ENCODE results near the gene SRMS. TPM values are rescaled to one million over a fixed set of nuclear protein-coding genes. Genes with fewer than 3 reads are reported as not detected.

Gene SRMS
- total RNA-seq, 1 donor: not detected

DNA sequence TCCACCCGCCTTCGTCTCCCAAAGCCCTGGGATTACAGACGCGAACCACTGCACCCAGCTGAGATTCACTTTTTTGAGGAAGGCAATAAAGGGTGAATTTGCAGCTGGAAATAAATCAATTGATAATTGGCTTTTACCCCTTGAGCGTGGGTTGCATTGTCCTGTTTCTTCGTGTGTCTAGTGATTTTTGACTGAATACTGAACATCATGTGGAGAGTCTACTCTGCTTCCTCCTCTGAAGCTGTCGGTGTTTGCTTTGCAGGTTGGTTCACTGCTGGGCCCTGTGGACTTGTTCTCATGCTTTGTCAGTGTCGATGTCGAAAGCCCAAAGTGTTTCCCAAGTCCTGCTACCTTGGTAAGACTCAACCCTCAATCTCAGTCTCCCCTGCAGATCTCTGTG, 42.9 kb downstream of the SRMS start:
- Histone ChIP-seq H3K9me3 (ENCODE audit: low read depth, low read length) (no peaks in the 10 kb centered on the region), H3K4me1 (ENCODE audit: insufficient read depth, low read length) (no peaks in the 10 kb centered on the region), H3K4me3 (ENCODE audit: low read length) (no peak overlapping the region), H3K27me3 (ENCODE audit: insufficient read depth, low read length) (peaks cover 4% of the 10 kb centered on the region)

DNA sequence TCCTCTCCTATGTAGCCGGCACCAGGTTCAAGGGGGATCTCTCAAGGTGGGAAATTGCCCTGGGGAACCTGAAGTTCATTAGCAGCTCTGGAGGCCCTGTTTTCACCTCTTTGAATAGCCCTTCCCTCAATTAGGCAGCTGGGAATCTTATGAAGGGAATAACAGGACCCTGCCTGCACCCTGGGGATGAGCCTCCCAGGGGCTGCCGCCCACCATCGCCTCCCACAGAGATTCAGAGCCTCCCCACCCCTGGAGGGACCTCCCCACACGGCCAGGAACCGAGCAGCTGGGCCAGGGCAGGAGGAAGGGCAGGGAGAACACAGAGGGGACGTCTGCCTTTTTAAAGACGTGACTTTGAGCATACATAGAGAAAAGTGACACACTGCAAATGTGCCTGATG, 44.0 kb downstream of the SRMS start:
- Histone ChIP-seq H3K27me3 (ENCODE audit: insufficient read depth, low read length) (peaks cover 7% of the 10 kb centered on the region), H3K4me3 (ENCODE audit: low read length) (no peak overlapping the region)

DNA sequence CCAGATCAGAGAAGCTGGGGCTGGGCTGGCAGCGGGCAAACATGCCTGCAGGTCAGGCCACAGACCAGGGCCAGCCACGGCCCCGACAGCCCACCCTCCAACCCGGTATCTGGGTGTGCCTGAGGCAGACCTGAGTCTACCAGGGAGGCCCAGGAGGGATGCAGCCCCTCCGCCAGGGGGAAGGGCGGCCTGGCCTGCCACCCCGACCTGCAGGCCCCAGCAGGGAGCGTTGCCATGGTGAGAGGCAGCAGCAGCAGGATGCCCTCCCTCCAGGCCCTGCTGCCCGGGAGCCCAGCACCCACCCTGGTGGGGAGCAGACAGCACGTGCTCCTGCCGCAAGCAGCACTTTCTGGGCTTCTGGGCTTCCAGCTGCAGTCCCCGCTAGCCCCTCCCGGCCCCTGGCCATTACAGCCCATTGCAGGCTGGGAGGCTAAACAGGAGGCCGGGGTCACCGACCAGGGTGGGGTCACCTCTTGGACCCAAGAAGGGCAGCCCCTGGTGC, 44.8 kb downstream of the SRMS start:
- Histone ChIP-seq H3K4me1 (ENCODE audit: insufficient read depth, low read length) (peaks cover 3% of the 10 kb centered on the region), H3K9me3 (ENCODE audit: low read depth, low read length) (no peaks in the 10 kb centered on the region), H3K4me3 (ENCODE audit: low read length) (no peak overlapping the region), H3K27me3 (ENCODE audit: insufficient read depth, low read length) (peaks cover 14% of the 10 kb centered on the region)

More for the DNA sequence above, 44.0 kb downstream of the SRMS start:
- Histone ChIP-seq H3K9me3 (ENCODE audit: low read depth, low read length) (no peaks in the 10 kb centered on the region), H3K4me1 (ENCODE audit: insufficient read depth, low read length) (peaks cover 3% of the 10 kb centered on the region)

DNA sequence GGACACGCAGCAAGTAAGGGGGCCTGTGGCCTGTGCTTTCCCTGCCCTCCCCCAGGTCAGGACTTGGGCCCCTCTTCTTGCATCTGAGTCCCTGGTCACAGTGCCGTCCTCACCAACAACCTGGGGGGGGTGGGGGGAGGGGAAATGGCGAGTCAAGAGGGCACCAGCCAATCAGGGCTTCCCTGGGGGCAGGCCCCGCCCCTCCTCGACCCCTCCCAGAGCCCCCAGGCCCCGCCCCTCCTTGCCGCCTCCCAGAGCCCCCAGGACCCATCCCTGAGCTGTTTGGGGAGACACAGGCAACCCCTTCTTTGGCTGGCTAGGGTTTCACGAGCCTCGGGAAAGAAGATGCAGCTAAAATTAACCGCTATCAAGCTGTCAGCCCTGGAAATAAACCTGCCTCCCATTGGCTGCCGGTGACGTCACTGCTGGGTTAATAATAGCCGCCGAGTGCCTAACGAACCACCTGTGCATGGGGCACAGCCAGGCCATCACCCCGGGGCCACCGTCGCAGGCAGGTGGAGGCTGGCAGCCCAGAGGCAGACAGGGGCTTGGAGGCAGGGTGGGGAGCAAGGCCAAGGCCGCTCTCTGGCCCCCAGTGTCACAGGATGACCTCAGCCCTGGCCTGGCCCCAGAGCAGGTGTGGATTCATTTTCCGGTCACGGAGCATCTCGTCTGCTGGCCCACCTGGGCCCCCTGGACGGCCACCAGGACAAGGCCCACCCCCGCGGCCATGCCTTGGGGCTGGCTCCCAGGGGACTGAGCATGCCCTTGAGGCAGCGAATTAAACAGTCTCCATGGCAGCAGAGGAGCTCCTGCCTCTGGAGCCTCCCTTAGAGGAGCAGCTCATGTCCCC, 45.5 kb downstream of the SRMS start:
- no peak overlapping the region for H3K4me3 ChIP-seq (ENCODE audit: low read length)
- peaks cover 19% of the 10 kb centered on the region for H3K27me3 ChIP-seq (ENCODE audit: insufficient read depth, low read length)
- peaks cover 3% of the 10 kb centered on the region for H3K4me1 ChIP-seq (ENCODE audit: insufficient read depth, low read length)
- no peaks in the 10 kb centered on the region for H3K9me3 ChIP-seq (ENCODE audit: low read depth, low read length)

DNA sequence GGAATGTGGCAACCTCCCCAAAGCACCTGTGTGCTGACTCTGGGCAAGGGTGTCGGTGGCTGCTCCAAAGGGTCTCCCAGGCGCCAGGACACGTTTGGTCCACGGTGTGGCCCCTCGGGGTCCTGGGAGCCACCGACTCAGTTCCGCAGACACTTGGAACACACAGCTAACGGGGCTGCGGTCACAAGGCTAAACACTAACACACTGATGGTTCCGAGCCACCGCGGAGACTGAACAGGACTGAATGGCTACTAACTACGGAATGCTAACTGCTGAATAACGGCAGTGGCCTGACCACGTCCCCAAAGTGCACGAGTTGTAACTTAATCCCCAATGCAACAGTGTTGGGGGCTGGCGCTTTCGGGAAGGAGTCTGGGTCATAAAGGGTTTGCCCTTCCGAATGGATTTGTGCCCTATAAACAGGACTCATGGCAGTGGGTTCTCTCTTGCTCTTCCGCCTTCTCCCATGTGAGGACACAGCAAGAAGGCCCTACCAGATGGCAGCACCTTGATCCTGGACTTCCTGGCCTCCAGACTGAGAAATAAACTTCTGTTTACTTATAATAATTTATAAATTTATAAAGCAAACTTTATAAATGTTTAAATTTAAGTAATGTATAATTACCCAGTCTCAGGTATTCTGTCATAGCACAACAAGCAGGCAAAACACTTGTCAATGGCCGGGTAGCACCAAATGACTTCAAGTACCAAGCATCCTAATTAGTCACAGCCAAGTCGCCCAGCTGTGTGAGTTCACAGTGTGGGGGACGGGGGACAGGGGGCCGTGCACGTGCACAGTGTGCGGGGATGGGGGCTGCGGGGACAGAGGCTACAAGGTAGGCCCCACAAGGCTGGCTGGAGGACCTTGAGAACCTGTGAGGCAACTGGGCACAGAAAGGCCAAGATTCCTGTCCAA, 46.4 kb downstream of the SRMS start:
- H3K27me3 ChIP-seq (ENCODE audit: insufficient read depth, low read length): peaks cover 23% of the 10 kb centered on the region
- H3K4me1 ChIP-seq (ENCODE audit: insufficient read depth, low read length): peaks cover 9% of the 10 kb centered on the region
- H3K4me3 ChIP-seq (ENCODE audit: low read length): no peak overlapping the region
- H3K9me3 ChIP-seq (ENCODE audit: low read depth, low read length): no peaks in the 10 kb centered on the region

DNA sequence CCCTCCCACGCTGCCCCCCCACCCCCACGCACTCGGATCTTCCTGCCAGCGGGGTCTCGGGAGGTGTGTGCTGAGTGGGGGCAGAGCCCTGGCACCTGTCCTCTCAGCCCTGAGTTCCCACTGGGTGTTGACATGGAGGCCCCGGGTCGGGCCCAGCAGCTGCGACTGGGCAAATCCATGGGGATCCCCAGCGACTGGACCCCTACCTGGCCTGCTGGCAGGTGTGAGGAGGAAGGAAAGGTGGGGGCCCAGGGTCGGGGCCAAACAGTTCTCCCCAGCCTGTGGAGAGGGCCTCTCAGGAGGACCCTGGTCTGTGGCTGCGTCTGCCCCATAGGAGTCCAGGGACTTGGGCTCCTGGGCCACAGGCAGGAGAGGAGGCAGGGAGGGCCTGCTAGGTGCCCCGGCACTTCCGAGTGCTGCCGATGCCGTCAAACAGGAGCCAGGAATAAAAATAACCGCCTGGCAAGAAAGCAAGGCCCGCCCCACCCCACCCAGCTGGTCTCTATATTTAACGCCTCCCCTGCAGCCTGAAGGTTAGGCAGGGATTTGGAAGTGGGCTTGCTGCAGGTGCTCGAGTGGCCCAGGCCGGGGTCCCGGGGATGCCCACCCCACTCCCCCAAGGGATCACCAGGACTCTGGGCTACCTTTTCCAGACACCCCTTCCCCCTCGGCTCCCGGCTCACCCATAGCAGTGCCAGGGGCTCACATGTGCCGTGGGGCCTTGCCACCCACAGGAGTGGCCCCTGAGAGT, 47.2 kb downstream of the SRMS start:
- Histone ChIP-seq H3K4me3 (ENCODE audit: low read length) (no peak overlapping the region), H3K4me1 (ENCODE audit: insufficient read depth, low read length) (peaks cover 10% of the 10 kb centered on the region), H3K9me3 (ENCODE audit: low read depth, low read length) (no peaks in the 10 kb centered on the region), H3K27me3 (ENCODE audit: insufficient read depth, low read length) (peaks cover 23% of the 10 kb centered on the region)

DNA sequence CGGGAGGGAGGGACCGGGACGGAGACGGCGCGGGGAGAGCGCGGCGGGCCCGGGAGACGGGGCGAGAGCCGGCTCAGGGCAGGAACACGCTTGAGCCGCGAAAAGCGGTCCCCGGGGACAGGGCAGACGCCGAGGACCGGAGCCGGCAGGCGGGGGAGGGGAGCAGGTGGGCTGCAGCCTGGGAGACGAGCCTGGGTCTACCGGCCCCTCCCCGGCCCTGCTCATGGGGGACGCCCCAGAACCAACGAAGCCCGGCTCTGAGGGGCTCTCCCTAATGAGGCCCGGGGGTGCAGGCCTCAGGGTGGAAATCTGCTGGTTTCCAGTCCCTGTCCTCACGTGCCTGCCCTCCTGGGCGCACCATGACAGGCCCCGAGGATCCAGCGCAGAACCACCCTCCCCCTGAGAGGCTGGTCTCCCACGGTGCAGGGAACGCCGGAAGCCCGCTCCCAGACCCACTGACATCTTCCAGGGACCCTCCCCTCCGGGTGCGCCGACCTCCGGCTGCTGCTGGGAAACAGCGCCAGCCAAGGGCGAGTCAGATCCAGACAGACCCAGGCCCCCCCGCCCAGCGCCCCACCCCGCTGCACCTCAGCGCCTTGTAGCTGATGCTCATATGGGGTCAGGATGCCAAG, 48.1 kb downstream of the SRMS start:
- H3K9me3 ChIP-seq (ENCODE audit: low read depth, low read length): no peaks in the 10 kb centered on the region

DNA sequence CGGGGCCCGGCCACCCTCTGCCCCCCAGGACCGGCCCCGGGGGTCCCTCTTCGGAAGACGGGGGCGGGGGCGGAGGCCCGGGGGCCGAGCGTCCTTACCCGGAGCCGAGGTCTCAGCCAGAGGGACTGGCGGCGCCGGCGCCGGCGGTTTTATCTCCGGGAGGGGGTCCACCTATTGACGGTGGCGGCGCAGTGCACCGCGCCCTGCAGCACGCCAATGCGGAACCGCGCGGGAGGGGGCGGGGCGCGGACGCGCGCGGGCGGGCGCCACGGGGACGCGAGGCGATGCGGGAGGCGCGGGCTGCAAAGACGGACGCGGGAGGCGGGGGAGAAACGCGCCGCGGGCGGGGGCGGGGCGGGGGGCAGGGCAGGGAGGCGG, 48.6 kb downstream of the SRMS start, which contains the start of gene EEF1A2:
Gene EEF1A2, minus strand, starts transcription at position 124 of the 378 bp plus-strand sequence. CDS start 1,320 bp downstream, outside the sequence.
- peaks cover 23% of the 10 kb centered on the region for H3K27me3 ChIP-seq (ENCODE audit: insufficient read depth, low read length)
- H3K4me3 ChIP-seq (ENCODE audit: low read length): no peak within 1 kb of the TSS
- no peaks in the 10 kb centered on the region for H3K9me3 ChIP-seq (ENCODE audit: low read depth, low read length)
- peaks cover 10% of the 10 kb centered on the region for H3K4me1 ChIP-seq (ENCODE audit: insufficient read depth, low read length)

More for the DNA sequence above, 48.1 kb downstream of the SRMS start:
- H3K4me1 ChIP-seq (ENCODE audit: insufficient read depth, low read length): peaks cover 10% of the 10 kb centered on the region
- H3K4me3 ChIP-seq (ENCODE audit: low read length): no peak overlapping the region
- H3K27me3 ChIP-seq (ENCODE audit: insufficient read depth, low read length): peaks cover 23% of the 10 kb centered on the region

DNA sequence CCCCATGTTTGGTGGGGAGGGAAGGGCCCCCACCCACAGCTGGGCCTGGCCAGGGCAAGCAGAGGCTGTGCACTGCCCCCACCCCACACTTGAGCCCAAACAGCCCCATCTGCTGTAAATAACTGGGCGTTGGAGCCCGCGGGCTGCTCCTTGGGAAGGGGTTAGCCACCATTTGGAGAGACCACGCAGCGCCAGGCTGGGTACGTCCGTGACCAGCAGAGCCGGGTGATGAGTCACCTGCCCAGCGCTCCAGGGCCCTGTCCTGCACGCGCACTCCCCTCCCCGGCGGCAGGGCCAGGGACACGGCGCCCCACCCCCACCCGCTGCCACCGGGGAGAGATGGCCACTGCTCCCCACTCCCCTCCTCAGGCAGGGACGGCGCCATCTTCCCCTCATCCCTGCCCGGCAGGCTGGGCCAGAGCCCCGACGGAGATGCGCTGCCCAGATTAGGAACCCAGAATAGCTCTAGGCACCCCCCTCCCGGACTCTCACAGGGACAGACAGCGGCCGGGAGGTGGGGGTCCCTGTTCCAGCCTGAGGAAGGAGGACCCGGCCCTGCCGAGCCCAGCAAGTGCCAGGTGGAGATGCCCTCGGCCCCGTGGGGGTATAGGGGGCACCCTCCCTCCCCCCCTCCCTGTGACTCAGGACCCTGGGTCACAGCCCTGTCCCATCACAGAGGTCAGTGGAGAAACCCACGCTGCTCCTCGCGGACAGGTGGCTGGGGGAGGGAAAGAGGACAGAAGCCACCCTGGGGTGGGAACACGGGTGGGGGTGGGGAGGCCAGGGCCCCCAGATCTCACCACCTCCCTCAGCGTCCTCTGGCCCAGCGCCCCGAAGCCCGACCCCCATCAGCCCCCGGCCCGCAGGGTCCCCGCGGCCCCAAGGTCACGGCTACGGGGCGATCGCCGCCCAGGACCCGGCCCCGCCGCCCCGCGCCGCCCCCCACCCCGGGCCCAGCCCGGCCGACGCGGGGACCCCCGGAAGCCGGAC, 49.3 kb downstream of the SRMS start:
- Histone ChIP-seq H3K9me3 (ENCODE audit: low read depth, low read length) (no peaks in the 10 kb centered on the region), H3K27me3 (ENCODE audit: insufficient read depth, low read length) (peaks cover 23% of the 10 kb centered on the region), H3K4me1 (ENCODE audit: insufficient read depth, low read length) (peaks cover 10% of the 10 kb centered on the region), H3K4me3 (ENCODE audit: low read length) (no peak overlapping the region)

DNA sequence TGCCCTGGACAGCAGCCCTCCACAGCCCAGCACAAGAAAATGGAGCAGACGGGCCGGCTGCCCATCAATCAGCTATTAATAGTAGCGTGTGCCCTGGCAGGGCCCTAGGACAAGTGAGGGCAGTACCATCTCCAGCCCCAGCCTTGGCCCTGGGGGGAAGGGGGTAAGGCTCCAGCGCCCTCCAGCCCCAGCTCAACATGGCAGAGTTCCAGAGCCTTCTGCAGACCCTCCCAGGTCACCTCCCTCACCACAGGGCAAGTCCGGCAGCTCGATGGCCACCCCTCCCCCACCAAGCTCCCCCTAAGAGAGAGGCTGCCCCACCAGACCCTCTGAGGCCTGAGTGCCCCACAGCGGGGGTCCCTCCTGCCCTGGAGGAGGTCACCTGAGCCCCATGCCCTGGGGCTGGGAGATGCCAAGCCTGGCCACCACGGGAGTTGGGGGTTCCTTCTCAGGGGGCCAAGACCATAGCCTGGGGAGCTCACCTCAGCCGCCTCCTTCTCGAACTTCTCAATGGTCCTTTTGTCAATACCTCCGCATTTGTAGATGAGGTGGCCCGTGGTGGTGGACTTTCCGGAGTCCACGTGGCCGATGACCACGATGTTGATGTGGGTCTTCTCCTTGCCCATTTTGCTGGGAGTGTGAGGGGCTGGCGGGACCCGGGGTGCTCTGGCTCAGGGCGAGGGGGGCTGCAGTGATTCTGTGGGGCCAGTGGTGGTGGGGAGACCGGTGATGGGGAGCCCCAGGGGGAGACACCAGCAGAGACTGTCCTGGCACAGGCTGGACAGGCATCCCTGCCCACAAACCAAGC, 50.2 kb downstream of the SRMS start:
- H3K9me3 ChIP-seq (ENCODE audit: low read depth, low read length): no peaks in the 10 kb centered on the region
- H3K4me3 ChIP-seq (ENCODE audit: low read length): no peak overlapping the region
- peaks cover 10% of the 10 kb centered on the region for H3K4me1 ChIP-seq (ENCODE audit: insufficient read depth, low read length)
- peaks cover 23% of the 10 kb centered on the region for H3K27me3 ChIP-seq (ENCODE audit: insufficient read depth, low read length)

DNA sequence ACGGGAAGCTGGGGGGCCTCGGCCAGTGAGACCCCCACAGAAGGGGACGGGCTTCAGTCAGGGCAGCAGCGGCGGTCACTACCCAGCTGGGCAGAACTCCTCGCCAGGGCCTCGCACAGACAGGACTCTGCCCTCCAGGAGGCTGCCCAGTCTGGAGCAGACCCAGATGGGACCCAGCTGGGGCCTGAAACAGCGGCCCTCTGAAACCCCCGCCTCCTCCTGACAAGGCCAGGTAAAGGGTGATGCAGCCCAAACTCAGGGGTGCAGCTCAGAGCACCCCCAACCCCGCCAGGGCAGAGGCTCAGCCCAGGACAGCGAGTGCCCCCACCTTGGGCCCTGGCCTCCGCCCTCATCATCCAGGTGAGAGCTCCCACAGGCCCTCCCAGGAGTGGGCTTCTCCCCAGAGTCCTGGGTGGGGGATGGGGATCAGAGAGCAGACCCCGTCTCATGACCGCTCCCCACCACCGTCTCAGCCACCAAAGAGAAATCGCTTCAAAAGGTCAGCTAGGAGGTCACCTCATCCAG, 50.9 kb downstream of the SRMS start:
- Histone ChIP-seq H3K27me3 (ENCODE audit: insufficient read depth, low read length) (peaks cover 23% of the 10 kb centered on the region), H3K9me3 (ENCODE audit: low read depth, low read length) (no peaks in the 10 kb centered on the region), H3K4me1 (ENCODE audit: insufficient read depth, low read length) (peaks cover 10% of the 10 kb centered on the region), H3K4me3 (ENCODE audit: low read length) (no peak overlapping the region)

DNA sequence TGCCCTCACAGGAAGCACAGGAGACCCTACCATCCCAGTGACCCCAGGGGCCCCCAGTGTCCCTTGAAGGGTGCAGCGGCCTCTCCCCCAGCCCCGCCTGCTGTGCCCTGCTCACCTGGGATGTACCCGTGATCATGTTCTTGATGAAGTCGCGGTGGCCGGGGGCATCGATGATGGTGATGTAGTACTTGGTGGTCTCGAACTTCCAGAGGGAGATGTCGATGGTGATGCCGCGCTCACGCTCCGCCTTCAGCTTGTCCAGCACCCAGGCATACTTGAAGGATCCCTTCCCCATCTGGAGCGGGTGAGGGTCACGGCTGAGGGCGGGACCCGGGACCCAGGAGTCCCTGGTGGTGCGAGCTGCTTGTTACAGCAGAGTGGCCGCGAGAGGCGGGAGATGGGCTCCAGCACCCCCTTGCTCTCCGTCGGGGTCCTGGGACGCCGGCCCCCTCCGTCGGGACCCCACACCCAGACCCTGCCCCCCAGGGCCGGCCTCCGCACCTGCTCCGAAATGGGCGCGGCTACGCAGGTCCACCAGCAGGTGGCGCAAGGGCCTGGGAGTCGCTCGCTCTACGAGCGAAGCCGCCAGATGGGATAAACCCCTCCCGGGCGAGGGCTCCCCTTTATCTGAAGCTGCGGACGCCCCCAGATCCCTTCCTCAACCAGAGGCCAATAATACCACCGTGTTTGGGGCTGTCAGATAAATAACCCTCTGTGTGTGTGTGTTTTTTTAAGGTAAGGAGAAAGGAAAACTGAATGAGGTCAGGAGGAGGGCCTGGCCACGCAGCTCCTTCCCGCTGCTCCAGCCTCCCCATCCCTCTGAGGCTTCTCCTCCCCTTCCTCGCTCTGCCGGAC, 51.6 kb downstream of the SRMS start:
- H3K4me3 ChIP-seq (ENCODE audit: low read length): no peak overlapping the region
- H3K4me1 ChIP-seq (ENCODE audit: insufficient read depth, low read length): peaks cover 10% of the 10 kb centered on the region
- H3K27me3 ChIP-seq (ENCODE audit: insufficient read depth, low read length): peaks cover 23% of the 10 kb centered on the region
- no peaks in the 10 kb centered on the region for H3K9me3 ChIP-seq (ENCODE audit: low read depth, low read length)
